ENCODE measurements around the gene SNX27. TPM values are rescaled to one million over a fixed set of nuclear protein-coding genes. Genes with fewer than 3 reads are reported as not detected.

Gene SNX27
- total and polyA plus RNA-seq, 2 donors (not counting 1 experiment from before 2014, with no cell fraction given), result 13.5 to 45.6 TPM

- Histone ChIP-seq H3K4me2 (replicated peaks; ENCODE audit: low read depth, low read length, poor library complexity, severe bottlenecking) (no peak overlapping the region), H4K20me1 (ENCODE audit: control insufficient read depth, insufficient read depth, low read length, poor library complexity, severe bottlenecking) (no peaks in the 10 kb centered on the region), H3K9ac (ENCODE audit: low read length) (no peak overlapping the region), H3K27ac (ENCODE audit: low read length in 2 of 2) (no peak overlapping the region), H3K4me1 (ENCODE audit: control insufficient read depth in 2 of 2, insufficient read depth in 2 of 2, low read length in 2 of 2) (no peaks in the 10 kb centered on the region), H3K9me3 (ENCODE audit: control extremely low read depth in 1 of 3, control insufficient read depth in 2 of 3, insufficient read depth in 1 of 3, low read length in 2 of 3) (no peaks in the 10 kb centered on the region), H3K36me3 (replicated peaks in 1 of 2; ENCODE audit: control extremely low read depth in 1 of 2, control insufficient read depth in 1 of 2, extremely low read depth in 1 of 2, insufficient read depth in 2 of 2, low read length in 1 of 2) (no peaks in the 10 kb centered on the region), H3K4me3 (ENCODE audit: control extremely low read depth in 1 of 5, extremely low read depth in 1 of 5, insufficient read depth in 1 of 5, low read depth in 2 of 5, low read length in 4 of 5) (no peak overlapping the region), H3K27me3 (replicated peaks in 1 of 4; ENCODE audit: control extremely low read depth in 1 of 4, control insufficient read depth in 3 of 4, insufficient read depth in 4 of 4, low read length in 3 of 4) (no peaks in the 10 kb centered on the region), H3K79me2 (ENCODE audit: control insufficient read depth, insufficient read depth, low read length) (no peaks in the 10 kb centered on the region), H2AFZ (ENCODE audit: insufficient read depth, low read depth, low read length, poor library complexity, severe bottlenecking) (no peak overlapping the region)
- H3K4me3 Mint-ChIP-seq, result no peak overlapping the region
- ChIA-PET CTCF (no interaction called here), POLR2A (no interaction called here)
- no peaks in the 10 kb centered on the region for H3K4me1 Mint-ChIP-seq
- TF ChIP-seq CTCF (IDR thresholded peaks at IDR 0.05) (no peak), EZH2 (IDR thresholded peaks at IDR 0.05; ENCODE audit: borderline replicate concordance, insufficient read depth, low read depth, low read length, poor library complexity, severe bottlenecking) (no peak)
- ATAC-seq (ENCODE audit: low read depth), result no peak
- WGBS (ENCODE audit: insufficient coverage), result no CpG with 5 or more reads among the region's 3 CpGs
- H3K27ac Mint-ChIP-seq, result no peak overlapping the region
- no peaks in the 10 kb centered on the region for H3K9me3 Mint-ChIP-seq (ENCODE audit: insufficient read depth)
- no peak for DNase-seq
- intact Hi-C loops (cut with micrococcal nuclease), result no loop called here
- no peaks in the 10 kb centered on the region for H3K27me3 Mint-ChIP-seq
These were observed 43.2 kb upstream of the SNX27 start for GRCh38 chr1:151568626-151569088.

GRCh38 chr1:151570819-151571218 is 41.0 kb upstream of the SNX27 start:
- ATAC-seq (ENCODE audit: low read depth), result no peak
- CTCF ChIA-PET, result interaction anchor here (1.7 kb wide), 1 partner anchor 23 kb away, joined by 6 read pairs; no protein-coding TSS in a partner anchor
- Histone ChIP-seq H3K9ac (ENCODE audit: low read length) (no peak overlapping the region), H3K4me3 (ENCODE audit: control extremely low read depth in 1 of 5, extremely low read depth in 1 of 5, insufficient read depth in 1 of 5, low read depth in 2 of 5, low read length in 4 of 5) (no peak overlapping the region), H3K27ac (ENCODE audit: low read length in 2 of 2) (no peak overlapping the region), H3K36me3 (replicated peaks in 1 of 2; ENCODE audit: control extremely low read depth in 1 of 2, control insufficient read depth in 1 of 2, extremely low read depth in 1 of 2, insufficient read depth in 2 of 2, low read length in 1 of 2) (no peaks in the 10 kb centered on the region), H3K9me3 (ENCODE audit: control extremely low read depth in 1 of 3, control insufficient read depth in 2 of 3, insufficient read depth in 1 of 3, low read length in 2 of 3) (no peaks in the 10 kb centered on the region), H3K4me1 (ENCODE audit: control insufficient read depth in 2 of 2, insufficient read depth in 2 of 2, low read length in 2 of 2) (no peaks in the 10 kb centered on the region), H3K27me3 (replicated peaks in 1 of 4; ENCODE audit: control extremely low read depth in 1 of 4, control insufficient read depth in 3 of 4, insufficient read depth in 4 of 4, low read length in 3 of 4) (no peaks in the 10 kb centered on the region), H2AFZ (ENCODE audit: insufficient read depth, low read depth, low read length, poor library complexity, severe bottlenecking) (no peak overlapping the region), H3K79me2 (ENCODE audit: control insufficient read depth, insufficient read depth, low read length) (no peaks in the 10 kb centered on the region), H3K4me2 (replicated peaks; ENCODE audit: low read depth, low read length, poor library complexity, severe bottlenecking) (no peak overlapping the region), H4K20me1 (ENCODE audit: control insufficient read depth, insufficient read depth, low read length, poor library complexity, severe bottlenecking) (no peaks in the 10 kb centered on the region)
- H3K4me3 Mint-ChIP-seq, result no peak overlapping the region
- intact Hi-C loops (cut with micrococcal nuclease), result no loop called here
- no peak overlapping the region for H3K27ac Mint-ChIP-seq
- 71% methylated on average over 1 of the region's 1 CpG for WGBS (ENCODE audit: insufficient coverage)
- no peaks in the 10 kb centered on the region for H3K4me1 Mint-ChIP-seq
- no peak for TF ChIP-seq CTCF (IDR thresholded peaks at IDR 0.05)
- TF ChIP-seq EZH2 (IDR thresholded peaks at IDR 0.05; ENCODE audit: borderline replicate concordance, insufficient read depth, low read depth, low read length, poor library complexity, severe bottlenecking), result no peak
- H3K27me3 Mint-ChIP-seq, result no peaks in the 10 kb centered on the region
- no peak for DNase-seq
- POLR2A ChIA-PET, result no interaction called here
- H3K9me3 Mint-ChIP-seq (ENCODE audit: insufficient read depth), result no peaks in the 10 kb centered on the region

Data from B cell (primary cell).